ENCODE measurements around the gene GPC3.

GRCh38 chrX:133951098-133951497 lies 34.3 kb downstream of the GPC3 start:
- no peak for TF ChIP-seq CTCF (IDR thresholded peaks at IDR 0.05)
- no peak for TF ChIP-seq POLR2A (IDR thresholded peaks at IDR 0.05)
